Stimulated activated CD4-positive, alpha-beta T cell treated with anti-CD3 and anti-CD28 coated beads, Interleukin-4, amount 100 ng/mL, for 1 hour (primary cell): ENCODE data around the gene CTNNBL1.
"Not testable (repeated sequence)": the region's sequence is repeated elsewhere in the genome, so short reads cannot be mapped to it uniquely, and the experiment has no call there.

Source experiments
- DNase-seq: peaks from one replicate; pipeline ENCODE4 v3.0.0-alpha.2; 2020

The CTNNBL1 gene

DNA sequence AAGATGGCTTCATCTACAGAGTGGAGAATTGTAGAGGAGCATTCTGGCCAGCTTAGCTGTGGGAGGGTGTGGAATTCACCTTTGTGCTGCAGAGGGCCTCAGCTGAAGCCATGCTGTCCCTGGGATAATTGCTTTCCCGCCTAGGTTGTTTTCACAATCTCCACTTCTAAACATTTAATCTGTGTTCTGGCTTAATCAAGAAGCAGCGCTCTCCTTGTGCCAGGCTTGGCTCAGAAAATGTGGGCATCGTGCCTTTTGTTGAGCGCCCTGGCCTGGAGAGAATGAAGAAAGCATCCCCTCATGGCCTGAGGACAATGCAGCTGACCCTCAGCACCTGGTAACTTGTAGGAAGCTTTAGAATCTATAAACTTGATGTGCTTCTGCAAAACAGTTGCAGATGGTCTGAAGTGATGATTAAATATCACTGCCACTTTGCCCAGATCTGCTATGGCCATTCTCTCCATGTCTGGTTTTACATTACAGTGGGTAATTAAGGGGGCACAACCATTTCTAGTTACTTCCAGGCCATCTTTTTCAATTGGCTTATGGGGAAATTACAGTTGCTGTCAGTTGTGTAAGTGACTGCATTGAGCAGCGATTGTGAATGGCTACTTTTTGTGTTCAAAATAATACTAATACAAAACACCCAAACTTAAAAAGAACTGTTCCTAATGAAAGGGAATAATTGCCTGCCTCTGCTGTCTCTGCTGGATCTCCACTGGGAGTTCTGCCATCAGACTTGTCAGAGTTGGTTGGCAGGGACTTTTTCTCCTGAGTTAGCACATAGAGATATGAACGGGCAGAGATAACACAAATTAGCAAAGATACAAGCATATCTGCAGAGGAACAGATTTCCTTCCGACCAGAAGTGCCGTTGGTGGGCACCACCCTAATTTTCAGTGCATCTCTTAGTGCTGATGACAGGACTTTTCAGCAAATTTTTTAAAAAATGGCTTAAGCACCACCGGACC, 18.4 kb downstream of the CTNNBL1 start:
- no peak for DNase-seq

DNA sequence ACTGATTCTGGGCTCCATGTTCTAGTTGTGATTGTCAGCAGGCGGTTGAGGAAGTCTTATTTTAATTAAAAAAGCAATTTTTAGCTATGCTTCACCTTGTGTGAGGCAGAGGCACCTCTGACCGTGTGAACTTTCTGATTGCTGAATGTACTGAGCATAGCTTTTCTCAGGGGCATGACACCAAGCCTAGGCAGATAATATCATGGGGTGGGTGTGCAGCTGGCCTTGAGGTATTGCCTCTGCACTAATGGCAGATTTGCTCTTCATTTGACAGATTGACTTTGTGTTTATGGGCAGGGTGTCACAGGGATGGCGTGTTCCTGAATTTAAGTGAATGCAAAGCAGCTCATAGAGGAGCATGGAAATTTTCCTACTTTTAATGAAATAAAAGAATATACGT, 19.6 kb downstream of the CTNNBL1 start:
- no peak for DNase-seq

DNA sequence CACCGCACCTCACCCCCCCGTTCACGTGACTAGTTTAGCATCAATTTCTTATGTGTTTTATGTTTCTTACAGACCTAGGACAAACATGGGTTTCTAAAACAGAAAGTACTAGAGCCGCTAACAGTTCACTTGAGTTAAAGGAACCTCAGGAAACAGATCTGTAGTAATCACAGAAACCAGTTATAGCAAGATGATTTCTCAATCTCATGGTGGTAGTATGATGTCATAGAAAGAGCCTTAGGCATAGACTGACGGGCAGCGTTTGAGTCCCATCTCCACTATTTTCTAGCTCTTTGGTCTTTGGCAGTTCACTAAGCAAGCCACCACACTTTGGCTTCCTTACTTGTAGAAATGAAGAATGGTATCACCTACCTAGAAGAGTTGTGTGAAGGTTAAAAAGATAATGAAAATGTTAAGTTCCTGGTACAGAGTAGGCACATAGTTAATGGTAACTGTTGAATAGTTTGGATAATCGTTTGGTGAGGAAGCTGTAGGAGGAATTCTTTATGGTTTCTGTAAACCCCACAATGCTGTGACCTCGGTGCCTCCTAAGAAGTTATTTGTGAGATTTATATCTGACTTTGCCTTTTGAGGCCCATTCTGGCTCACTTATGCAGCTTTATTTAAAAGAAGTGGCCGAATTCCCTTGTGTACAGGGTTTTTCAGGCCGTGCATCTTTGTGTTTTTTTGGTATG, 21.3 kb downstream of the CTNNBL1 start:
- no peak for DNase-seq

GRCh38 chr20:37721751-37722150, 27.9 kb downstream of the CTNNBL1 start:
- DNase-seq: no peak

DNA sequence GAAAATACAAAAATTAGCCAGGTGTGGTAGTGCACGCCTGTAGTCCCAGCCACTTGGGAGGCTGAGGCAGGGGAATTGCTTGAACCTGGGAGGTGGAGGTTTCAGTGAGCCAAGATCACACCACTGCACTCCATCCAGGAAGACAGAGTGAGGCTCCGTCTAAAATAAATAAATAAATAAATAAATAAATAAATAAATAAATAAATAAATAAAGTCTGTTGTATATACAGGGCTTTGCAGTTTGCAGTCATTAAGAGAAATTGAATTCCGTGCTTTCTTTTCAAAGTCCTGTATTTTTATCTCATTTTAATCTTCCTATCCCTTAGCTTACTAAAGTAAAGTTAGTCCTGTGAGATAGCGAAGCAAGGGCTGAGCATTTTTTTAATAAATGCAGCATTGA, 28.5 kb downstream of the CTNNBL1 start:
- not testable (repeated sequence) for DNase-seq

DNA sequence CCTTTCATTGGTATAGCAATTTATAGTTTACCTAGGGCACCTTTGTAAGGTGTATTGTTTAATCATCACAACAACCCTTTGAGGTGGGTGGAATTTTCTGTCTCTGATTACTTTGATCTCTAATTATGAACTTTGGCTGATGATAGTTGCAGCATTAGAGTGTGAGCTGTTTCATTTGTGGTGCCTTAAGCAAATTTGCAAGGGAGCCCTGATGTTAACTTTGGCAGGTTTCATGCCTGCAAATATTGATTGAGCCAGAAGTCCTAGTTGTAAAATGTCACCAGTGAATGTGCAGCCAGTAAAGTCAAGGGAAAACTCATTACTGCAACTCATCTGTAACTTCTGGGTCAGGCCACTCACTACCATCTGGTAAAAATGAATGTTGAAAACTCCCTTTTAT, 29.8 kb downstream of the CTNNBL1 start:
- DNase-seq: no peak

DNA sequence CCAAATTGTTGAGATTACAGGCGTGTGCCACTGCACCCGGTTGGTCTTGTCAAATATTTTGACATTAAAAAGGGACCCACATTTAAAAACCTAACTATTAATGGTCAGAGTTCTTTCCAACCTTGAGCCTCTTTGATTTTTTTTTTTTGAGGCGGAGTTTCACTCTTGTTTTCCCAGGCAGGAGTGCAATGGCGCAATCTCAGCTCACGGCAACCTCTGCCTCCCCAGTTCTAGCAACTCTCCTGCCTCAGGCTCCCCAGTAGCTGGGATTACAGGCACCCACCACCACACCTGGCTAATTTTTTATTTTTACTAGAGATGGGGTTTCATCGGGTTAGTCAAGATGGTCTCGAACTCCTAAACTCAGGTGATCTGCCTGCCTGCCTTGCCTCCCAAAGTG, 31.3 kb downstream of the CTNNBL1 start:
- DNase-seq: no peak

DNA sequence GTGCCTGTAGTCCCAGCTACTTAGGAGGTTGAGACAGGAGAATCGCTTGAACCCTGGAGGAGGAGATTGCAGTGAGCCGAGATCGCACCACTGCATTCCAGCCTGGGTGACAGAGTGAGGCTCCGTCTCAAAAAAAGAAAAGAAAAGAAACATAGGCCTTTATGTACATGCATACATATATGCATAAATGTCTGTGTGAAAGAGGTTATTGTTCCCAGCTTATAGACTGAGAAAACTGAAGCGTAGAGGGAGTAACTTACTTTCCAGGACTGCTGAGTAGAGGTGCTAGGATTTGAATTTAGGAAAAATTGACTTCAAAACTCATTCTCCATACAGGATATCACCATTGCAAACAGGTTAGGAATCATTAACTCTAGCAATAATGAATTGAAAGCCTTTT, 32.0 kb downstream of the CTNNBL1 start:
- no peak for DNase-seq

DNA sequence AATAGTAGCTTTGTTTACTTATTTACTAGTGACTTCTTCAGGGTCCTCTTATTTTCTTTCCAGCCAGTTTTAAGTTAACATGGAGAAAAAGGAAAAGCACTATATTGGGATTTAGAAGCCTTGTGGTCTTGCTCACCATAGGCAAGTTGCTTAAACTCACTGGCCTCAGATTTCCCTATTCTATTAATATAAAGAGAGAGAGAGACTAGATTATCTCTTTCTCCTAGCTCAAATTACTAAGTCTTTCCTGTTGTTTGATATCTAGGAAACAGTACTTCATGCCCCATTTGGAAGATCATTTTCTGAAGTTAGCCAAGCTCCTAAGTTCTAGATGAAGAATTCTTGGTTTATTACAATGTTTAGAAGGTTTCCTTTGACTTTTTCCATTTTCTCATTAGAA, 32.5 kb downstream of the CTNNBL1 start:
- no peak for DNase-seq

DNA sequence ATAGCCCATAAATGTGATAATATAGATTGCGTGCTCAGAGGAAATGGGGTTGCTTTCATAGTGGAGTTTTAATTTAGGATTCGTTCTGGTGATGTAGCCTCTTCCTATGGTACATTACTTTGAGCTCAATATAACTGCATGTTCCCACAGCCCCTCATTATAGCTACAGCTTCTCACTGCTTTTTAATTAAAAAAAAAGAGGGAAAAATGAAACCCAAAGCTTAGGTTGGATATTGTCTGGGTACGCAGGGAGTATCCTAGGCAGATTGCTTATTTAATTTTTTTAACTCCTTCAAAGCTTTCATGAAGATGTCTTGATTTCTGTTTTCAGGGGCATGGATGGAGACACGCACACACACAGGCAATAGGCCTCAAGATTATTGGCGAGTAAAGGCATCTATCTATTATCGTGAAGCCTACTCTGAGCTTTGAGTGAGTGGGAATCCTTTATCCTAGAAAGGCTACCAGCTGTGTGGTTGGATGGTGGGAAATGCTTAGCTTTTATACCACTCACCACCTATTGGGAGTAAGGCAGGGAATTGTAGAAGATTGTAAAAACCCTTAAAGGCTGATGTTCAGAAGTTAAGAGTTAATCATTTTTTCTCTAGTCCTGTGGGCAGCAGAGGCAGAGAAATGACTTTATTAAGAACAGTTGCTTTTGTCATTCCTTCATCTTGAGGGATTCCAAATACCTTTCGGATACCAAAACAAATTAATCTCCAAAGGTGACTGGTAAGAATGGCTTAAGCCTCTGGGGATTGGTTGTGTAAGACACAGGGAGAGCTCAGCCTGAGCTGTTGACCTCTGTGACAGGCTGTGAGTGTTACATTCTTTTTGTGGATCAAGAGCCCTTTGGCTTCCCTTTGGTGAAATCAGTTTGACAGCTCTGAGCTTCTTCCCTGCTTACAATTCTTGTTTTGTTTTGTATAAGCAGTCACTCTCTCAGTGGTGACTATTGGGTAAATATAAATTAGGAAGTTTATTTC, 33.4 kb downstream of the CTNNBL1 start:
- no peak for DNase-seq

GRCh38 chr20:37727957-37728634, 34.3 kb downstream of the CTNNBL1 start:
- DNase-seq: no peak

DNA sequence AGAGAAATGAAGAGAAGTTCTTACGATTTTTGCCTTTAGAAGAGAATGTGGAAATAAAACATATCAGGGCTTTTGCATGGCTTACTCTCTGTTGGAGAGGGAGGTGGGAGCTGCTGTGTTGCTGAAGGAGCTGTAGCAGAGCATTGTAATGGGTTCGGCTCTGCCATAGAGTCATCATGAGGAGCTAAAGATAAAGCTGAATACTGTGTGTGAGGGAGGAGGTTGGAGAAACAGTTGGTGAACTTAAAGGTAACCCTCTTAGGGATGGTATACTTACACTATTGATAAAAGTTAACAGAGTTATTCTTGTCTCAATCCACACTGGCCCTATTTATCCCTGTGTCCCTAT, 34.8 kb downstream of the CTNNBL1 start:
- DNase-seq: no peak

GRCh38 chr20:37729452-37729851, 35.6 kb downstream of the CTNNBL1 start:
- no peak for DNase-seq

GRCh38 chr20:37729909-37730308, 36.1 kb downstream of the CTNNBL1 start:
- DNase-seq: no peak

DNA sequence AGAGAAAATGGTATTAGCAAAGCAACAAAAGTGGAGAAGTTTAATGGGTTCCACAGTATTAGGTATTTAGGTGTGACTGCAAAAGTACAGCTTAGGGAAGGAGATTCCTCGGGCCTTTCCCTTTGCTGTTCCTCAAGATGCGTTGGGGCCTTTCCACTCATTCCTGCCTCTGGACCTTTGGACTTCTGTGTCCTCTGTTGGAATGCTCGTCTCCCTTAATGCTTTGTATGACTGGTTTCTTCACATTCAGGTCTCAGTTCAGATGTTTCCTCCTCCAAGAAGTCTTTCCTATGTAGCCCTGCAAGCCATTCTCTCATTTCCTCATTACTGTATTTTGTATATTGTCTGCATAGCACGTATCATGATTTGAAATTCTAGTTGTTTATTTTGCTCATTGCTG, 39.6 kb downstream of the CTNNBL1 start:
- DNase-seq: no peak

- DNase-seq: no peak
These were observed 40.6 kb downstream of the CTNNBL1 start for GRCh38 chr20:37734228-37734985.

DNA sequence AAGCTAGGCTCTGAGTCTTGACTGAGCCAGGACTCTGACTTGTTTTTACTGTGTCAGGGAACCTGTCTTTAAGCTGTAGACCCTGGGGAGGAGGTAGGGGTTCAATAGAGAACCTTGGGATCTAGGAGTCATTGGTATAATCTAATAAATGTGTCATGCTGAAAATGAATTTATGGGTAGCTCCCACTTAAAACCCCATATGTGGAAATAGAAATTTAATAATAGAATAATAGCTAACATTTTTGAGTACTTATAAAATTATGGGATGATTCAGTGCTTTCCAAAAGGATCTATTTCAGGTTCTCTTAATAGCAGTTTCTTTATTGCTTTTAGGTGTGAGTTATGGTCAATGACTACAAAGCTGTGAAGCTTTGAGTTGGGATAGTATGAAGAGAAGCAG, 41.7 kb downstream of the CTNNBL1 start:
- DNase-seq: no peak

DNA sequence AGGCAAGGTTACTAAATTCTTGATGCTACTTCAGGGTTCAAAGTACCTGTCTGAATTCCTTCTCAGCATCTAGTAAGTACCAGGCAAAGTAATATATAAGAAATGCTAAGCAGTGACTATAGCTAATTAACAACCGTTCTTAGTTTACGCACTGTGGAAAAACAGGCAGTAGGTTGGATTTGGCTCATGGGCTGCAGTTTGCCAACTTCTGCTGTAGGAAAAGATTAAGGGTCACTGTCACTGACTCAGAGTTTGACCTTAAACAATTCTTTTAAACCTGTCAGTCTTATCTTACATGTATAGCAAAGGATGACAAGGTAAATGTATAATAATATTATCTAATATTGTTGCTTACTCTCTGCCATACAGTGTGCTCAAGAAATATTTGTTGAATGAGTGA, 42.3 kb downstream of the CTNNBL1 start:
- no peak for DNase-seq

DNA sequence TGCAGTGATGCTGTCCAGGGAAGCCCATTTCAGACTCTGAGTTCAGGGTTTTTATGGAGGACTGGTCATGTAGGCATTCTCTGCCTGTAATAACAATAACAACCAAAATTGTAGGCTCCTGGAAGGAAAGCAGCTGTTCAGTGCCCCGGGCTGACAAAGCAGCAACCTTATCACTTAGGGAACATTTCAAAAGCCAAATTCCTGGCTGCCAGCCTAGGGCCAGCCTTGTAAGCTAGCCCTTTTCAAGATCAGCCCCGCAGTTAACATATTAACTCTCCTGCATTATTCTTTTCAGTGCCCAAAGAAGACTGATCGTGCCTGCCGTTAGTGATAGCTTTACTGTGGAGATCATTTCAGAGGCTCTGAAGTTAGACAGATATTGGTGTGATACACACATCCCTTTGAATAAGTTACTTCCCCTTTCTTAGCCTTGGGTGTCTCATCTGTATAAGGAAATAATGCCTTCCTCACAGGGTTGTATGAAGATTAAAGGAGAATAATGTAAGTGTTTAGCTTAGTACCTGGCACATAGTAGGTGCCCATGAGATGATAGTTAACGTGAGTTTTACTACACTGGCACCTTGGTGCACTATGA, 44.1 kb downstream of the CTNNBL1 start:
- DNase-seq: no peak

DNA sequence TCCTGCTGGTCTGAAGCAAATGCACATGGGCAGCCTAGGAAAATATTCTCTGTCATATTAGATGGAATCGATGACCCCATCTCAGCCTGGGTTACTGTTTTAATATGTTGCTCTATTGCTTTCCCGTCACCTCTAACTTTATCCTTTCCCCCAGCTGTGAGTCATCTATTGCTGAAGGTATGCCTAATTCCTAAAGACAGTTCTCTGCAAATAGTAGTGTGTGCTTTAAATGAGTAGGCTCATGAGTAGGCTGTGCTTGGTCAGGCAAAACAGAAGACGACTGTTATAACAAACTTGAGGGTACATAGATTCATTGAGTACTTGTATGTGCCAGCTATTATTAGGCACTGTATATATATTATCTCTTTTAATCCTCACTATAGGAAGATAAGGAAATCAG, 47.2 kb downstream of the CTNNBL1 start:
- DNase-seq: no peak

- DNase-seq: no peak
These were observed 47.7 kb downstream of the CTNNBL1 start for GRCh38 chr20:37741570-37741969.
